HCT116 (cell line): ENCODE results near the gene ASAP2. TPM values are rescaled to one million over a fixed set of nuclear protein-coding genes. Genes with fewer than 3 reads are reported as not detected.

Experiments
- ATAC-seq: fragments of 200-7000 bp; cut with Tn5 transposase; 2 replicates; pipeline ENCODE4 v1.9.1; 2020; ENCODE audit warnings: mild to moderate bottlenecking, moderate library complexity
- BruUV-seq: library from RNA; stranded (reverse); fragments of 400-500 nt; replicated peaks from 2 replicates; lab custom pipeline; 2021; lab: Mats Ljungman, UMichigan
- CTCF ChIA-PET: fragments of 300-600 bp; sonication (Branson Sonifier 250); formaldehyde crosslinking; loops from one replicate; lab custom pipeline; 2021; ENCODE audit warnings: antibody characterized with exemption; lab: Charles Lee
- POLR2A ChIA-PET: fragments of 300-600, 350-600 bp; sonication (Branson Sonifier 250); formaldehyde crosslinking; loops from one replicate; lab custom pipeline; 2021; ENCODE audit warnings: antibody characterized with exemption; lab: Charles Lee
- RAD21 ChIA-PET, 2 experiments: fragments of 300-600 bp; sonication (Branson Sonifier 250); formaldehyde crosslinking; loops; one replicate each; lab custom pipeline; 2023; ENCODE audit warnings: low total read pairs in 2 of 2; ENCODE audit not compliant: uncharacterized antibody in 2 of 2, unreplicated experiment in 2 of 2, low non-redundant PET in 1 of 2; lab: Charles Lee
- DNase-seq: peaks from one replicate; pipeline ENCODE4 v3.0.0-alpha.2; 2010; ENCODE audit warnings: low read depth, low spot score
- H2AFZ ChIP-seq: fragments of 200-600 bp; shearing (Covaris generic), sonication (generic); 2 replicates; pipeline ENCODE4 v1.6.1; 2017; ENCODE audit warnings: low read depth, mixed run types, mixed read lengths, antibody characterized with exemption, low read length; ENCODE audit not compliant: poor library complexity, severe bottlenecking
- H3K27ac ChIP-seq: 2 replicates; pipeline ENCODE4 v1.5.1; 2012; ENCODE audit warnings: low read depth, low read length
- H3K27me3 ChIP-seq: fragments of 200-600 bp; sonication (generic); 2 replicates; pipeline ENCODE4 v1.6.1; 2016; ENCODE audit warnings: mixed run types, low read length, mixed read lengths; ENCODE audit not compliant: insufficient read depth
- H3K36me3 ChIP-seq, 2 experiments: fragments of 200-500 bp in 1 of 2; fragments of 200-600 bp in 1 of 2; sonication (Bioruptor generic) in 1 of 2; sonication (generic) in 1 of 2; 2 replicates each; pipeline versions ENCODE4 v1.5.1 to v1.6.1; 2014 to 2016; ENCODE audit warnings: low read length in 2 of 2, inconsistent platforms in 1 of 2, mixed read lengths in 1 of 2, mixed run types in 1 of 2; ENCODE audit not compliant: insufficient read depth in 2 of 2, control insufficient read depth in 1 of 2
- H3K4me1 ChIP-seq, 2 experiments: fragments of 200-600 bp in 1 of 2; sonication (generic) in 1 of 2; 2 replicates each; pipeline versions ENCODE4 v1.5.1 to v1.6.1; 2012 to 2017; ENCODE audit warnings: low read length in 2 of 2, inconsistent platforms in 1 of 2, mild to moderate bottlenecking in 1 of 2, mixed read lengths in 1 of 2, mixed run types in 1 of 2, moderate library complexity in 1 of 2; ENCODE audit not compliant: insufficient read depth in 2 of 2, control insufficient read depth in 1 of 2
- H3K4me2 ChIP-seq: fragments of 200-600 bp; sonication (generic); 2 replicates; pipeline ENCODE4 v1.6.1; 2017; ENCODE audit warnings: mixed run types, low read length, mixed read lengths
- H3K4me3 ChIP-seq, 2 experiments: fragments of 200-600 bp in 1 of 2; sonication (generic) in 1 of 2; replicated peaks in 1 of 2; 2 replicates each; pipeline ENCODE4 v1.5.1; 2011 to 2016; ENCODE audit warnings: low read length in 2 of 2, control low read depth in 1 of 2, low read depth in 1 of 2, mild to moderate bottlenecking in 1 of 2, mixed read lengths in 1 of 2, mixed run types in 1 of 2
- H3K79me2 ChIP-seq: fragments of 200-600 bp; sonication (generic); 2 replicates; pipeline ENCODE4 v1.6.1; 2017; ENCODE audit warnings: mild to moderate bottlenecking, mixed run types, low read length, moderate library complexity, mixed read lengths; ENCODE audit not compliant: insufficient read depth
- H3K9ac ChIP-seq: fragments of 200-600 bp; sonication (generic); 2 replicates; pipeline ENCODE4 v1.6.1; 2016; ENCODE audit warnings: low read length, mixed read lengths
- H3K9me2 ChIP-seq: fragments of 200-600 bp; sonication (generic), shearing (Covaris generic); 2 replicates; pipeline ENCODE4 v1.6.1; 2017; ENCODE audit warnings: mixed run types, mild to moderate bottlenecking, moderate library complexity; ENCODE audit not compliant: insufficient read depth
- H3K9me3 ChIP-seq, 2 experiments: fragments of 200-500 bp in 1 of 2; fragments of 200-600 bp in 1 of 2; sonication (Bioruptor generic) in 1 of 2; sonication (generic) in 1 of 2; 2 replicates each; pipeline ENCODE4 v1.6.1; 2014 to 2017; ENCODE audit warnings: low read length in 2 of 2, mixed read lengths in 2 of 2, inconsistent platforms in 1 of 2, low read depth in 1 of 2, mild to moderate bottlenecking in 1 of 2, mixed run types in 1 of 2, moderate library complexity in 1 of 2; ENCODE audit not compliant: control insufficient read depth in 1 of 2, insufficient read depth in 1 of 2
- H4K20me1 ChIP-seq: fragments of 200-600 bp; sonication (generic), shearing (Covaris generic); 2 replicates; pipeline ENCODE4 v1.6.1; 2017; ENCODE audit warnings: mixed run types, mild to moderate bottlenecking, moderate library complexity; ENCODE audit not compliant: insufficient read depth
- CBX3 ChIP-seq: IDR thresholded peaks from 2 replicates; pipeline ENCODE4 v1.6.1; 2012; ENCODE audit warnings: low read depth
- CEBPB ChIP-seq: IDR thresholded peaks from 2 replicates; pipeline ENCODE4 v1.6.1; 2012; ENCODE audit warnings: low read depth
- EZH2 ChIP-seq: fragments of 200-600 bp; sonication (generic); IDR thresholded peaks from 2 replicates; pipeline ENCODE4 v1.6.1; 2017; ENCODE audit warnings: antibody characterized with exemption, mixed run types
- EZH2phosphoT487 ChIP-seq: fragments of 200-600 bp; IDR thresholded peaks from 2 replicates; pipeline ENCODE4 v1.6.1; 2018; ENCODE audit warnings: antibody characterized with exemption, borderline replicate concordance
- FOSL1 ChIP-seq: IDR thresholded peaks from 2 replicates; pipeline ENCODE4 v1.6.1; 2012; ENCODE audit warnings: low read depth
- JUND ChIP-seq: IDR thresholded peaks from 2 replicates; pipeline ENCODE4 v1.6.1; 2012
- POLR2A ChIP-seq: IDR thresholded peaks from 2 replicates; pipeline ENCODE4 v1.7.0; 2011; ENCODE audit warnings: borderline replicate concordance; ENCODE audit not compliant: insufficient read depth, insufficient read length; ENCODE audit errors: extremely low read depth
- POLR2AphosphoS5 ChIP-seq: IDR thresholded peaks from 2 replicates; pipeline ENCODE4 v1.6.1; 2011; ENCODE audit warnings: mild to moderate bottlenecking, low read depth, low read length, moderate library complexity
- RAD21 ChIP-seq: IDR thresholded peaks from 2 replicates; pipeline ENCODE4 v1.6.1; 2012; ENCODE audit warnings: low read depth, mild to moderate bottlenecking
- SRF ChIP-seq: IDR thresholded peaks from 2 replicates; pipeline ENCODE4 v1.6.1; 2012; ENCODE audit warnings: low read depth
- YY1 ChIP-seq: IDR thresholded peaks from 2 replicates; pipeline ENCODE4 v1.6.1; 2011; ENCODE audit warnings: low read length, low read depth, moderate library complexity, mild to moderate bottlenecking; ENCODE audit not compliant: insufficient replicate concordance; ENCODE audit errors: extremely low read depth
- ZBTB33 ChIP-seq: IDR thresholded peaks from 2 replicates; pipeline ENCODE4 v1.6.1; 2011; ENCODE audit warnings: mild to moderate bottlenecking, low read length, moderate library complexity; ENCODE audit not compliant: insufficient replicate concordance; ENCODE audit errors: extremely low read depth
- ZFX ChIP-seq: fragments of 450-650 bp; IDR thresholded peaks from 2 replicates; pipeline ENCODE4 v1.6.1; 2017
- ZNF274 ChIP-seq: fragments of 200-500 bp; sonication (Bioruptor generic); IDR thresholded peaks from 2 replicates; pipeline ENCODE4 v1.6.1; 2014; ENCODE audit warnings: mild to moderate bottlenecking, low read depth, low read length, inconsistent platforms
- intact Hi-C: fragments of 100-400 bp; cut with micrococcal nuclease; formaldehyde crosslinking; loops from 2 replicates; pipeline ENCODE4 v1.10.0; 2022
- total RNA-seq: library from RNA; stranded (reverse); gene quantifications from one replicate; pipeline ENCODE4 v1.2.1, GENCODE V29; 2021; ENCODE audit not compliant: unreplicated experiment
- TF ChIP-seq, protein P1 (sequence below): IDR thresholded peaks from 2 replicates; pipeline ENCODE4 v1.6.1; 2012
- TF ChIP-seq, protein P2 (sequence below): IDR thresholded peaks from 2 replicates; pipeline ENCODE4 v1.6.1; 2012
- TF ChIP-seq, protein P3 (sequence below): IDR thresholded peaks from 2 replicates; pipeline ENCODE4 v1.6.1; 2012; ENCODE audit warnings: low read depth

ASAP2 gene
- total RNA-seq, 1 experiment from 2014 or later: 16.5 TPM

- intact Hi-C loops: no loop called here
- no peak overlapping the region for H3K9ac ChIP-seq
- no TSS peak for BruUV-seq
- no peak overlapping the region for H3K4me3 ChIP-seq
- H4K20me1 ChIP-seq: no peaks in the 10 kb centered on the region
- ChIA-PET RAD21 (no interaction called here), POLR2A (interaction anchor here (1.0 kb wide), 1 partner anchor 25 kb away, joined by 4 read pairs; no protein-coding TSS in a partner anchor), CTCF (no interaction called here)
- peaks cover 13% of the 10 kb centered on the region for H3K79me2 ChIP-seq
- no peaks in the 10 kb centered on the region for H3K9me3 ChIP-seq
- DNase-seq: no peak
- H3K27ac ChIP-seq: no peak overlapping the region
- H2AFZ ChIP-seq: no peak overlapping the region
- peaks cover 4% of the 10 kb centered on the region in 2 experiments; a peak in 1 of 4 replicates for H3K4me1 ChIP-seq
- H3K27me3 ChIP-seq: no peaks in the 10 kb centered on the region
- no peaks in the 10 kb centered on the region for H3K36me3 ChIP-seq
- H3K4me2 ChIP-seq: no peak overlapping the region
- TF ChIP-seq, protein P1, sequence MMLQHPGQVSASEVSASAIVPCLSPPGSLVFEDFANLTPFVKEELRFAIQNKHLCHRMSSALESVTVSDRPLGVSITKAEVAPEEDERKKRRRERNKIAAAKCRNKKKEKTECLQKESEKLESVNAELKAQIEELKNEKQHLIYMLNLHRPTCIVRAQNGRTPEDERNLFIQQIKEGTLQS: no peak
- TF ChIP-seq POLR2AphosphoS5 (no peak), POLR2A (no peak), CBX3 (no peak), EZH2 (no peak), JUND (no peak), EZH2phosphoT487 (no peak), SRF (no peak), ZBTB33 (no peak), ZFX (no peak), RAD21 (no peak), FOSL1 (no peak), CEBPB (no peak), ZNF274 (no peak), YY1 (no peak)
- TF ChIP-seq, protein P2, sequence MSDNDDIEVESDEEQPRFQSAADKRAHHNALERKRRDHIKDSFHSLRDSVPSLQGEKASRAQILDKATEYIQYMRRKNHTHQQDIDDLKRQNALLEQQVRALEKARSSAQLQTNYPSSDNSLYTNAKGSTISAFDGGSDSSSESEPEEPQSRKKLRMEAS: no peak
- TF ChIP-seq, protein P3, sequence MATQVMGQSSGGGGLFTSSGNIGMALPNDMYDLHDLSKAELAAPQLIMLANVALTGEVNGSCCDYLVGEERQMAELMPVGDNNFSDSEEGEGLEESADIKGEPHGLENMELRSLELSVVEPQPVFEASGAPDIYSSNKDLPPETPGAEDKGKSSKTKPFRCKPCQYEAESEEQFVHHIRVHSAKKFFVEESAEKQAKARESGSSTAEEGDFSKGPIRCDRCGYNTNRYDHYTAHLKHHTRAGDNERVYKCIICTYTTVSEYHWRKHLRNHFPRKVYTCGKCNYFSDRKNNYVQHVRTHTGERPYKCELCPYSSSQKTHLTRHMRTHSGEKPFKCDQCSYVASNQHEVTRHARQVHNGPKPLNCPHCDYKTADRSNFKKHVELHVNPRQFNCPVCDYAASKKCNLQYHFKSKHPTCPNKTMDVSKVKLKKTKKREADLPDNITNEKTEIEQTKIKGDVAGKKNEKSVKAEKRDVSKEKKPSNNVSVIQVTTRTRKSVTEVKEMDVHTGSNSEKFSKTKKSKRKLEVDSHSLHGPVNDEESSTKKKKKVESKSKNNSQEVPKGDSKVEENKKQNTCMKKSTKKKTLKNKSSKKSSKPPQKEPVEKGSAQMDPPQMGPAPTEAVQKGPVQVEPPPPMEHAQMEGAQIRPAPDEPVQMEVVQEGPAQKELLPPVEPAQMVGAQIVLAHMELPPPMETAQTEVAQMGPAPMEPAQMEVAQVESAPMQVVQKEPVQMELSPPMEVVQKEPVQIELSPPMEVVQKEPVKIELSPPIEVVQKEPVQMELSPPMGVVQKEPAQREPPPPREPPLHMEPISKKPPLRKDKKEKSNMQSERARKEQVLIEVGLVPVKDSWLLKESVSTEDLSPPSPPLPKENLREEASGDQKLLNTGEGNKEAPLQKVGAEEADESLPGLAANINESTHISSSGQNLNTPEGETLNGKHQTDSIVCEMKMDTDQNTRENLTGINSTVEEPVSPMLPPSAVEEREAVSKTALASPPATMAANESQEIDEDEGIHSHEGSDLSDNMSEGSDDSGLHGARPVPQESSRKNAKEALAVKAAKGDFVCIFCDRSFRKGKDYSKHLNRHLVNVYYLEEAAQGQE: no peak
- H3K9me2 ChIP-seq: no peaks in the 10 kb centered on the region
- no peak for ATAC-seq
These were observed 52.4 kb downstream of the ASAP2 start for GRCh38 chr2:9258953-9259399.
